ENCODE measurements around the gene CA10.

Gene CA10

GRCh38 chr17:51683291-51683690, 475.2 kb downstream of the CA10 start:
- Histone ChIP-seq H3K27ac (no peak overlapping the region), H2AFZ (no peak overlapping the region), H3K9me3 (ENCODE audit: control insufficient read depth, low read length) (no peaks in the 10 kb centered on the region), H3K27me3 (ENCODE audit: control insufficient read depth, insufficient read depth, low read length) (no peaks in the 10 kb centered on the region), H3K36me3 (ENCODE audit: control insufficient read depth, insufficient read depth, low read length) (no peaks in the 10 kb centered on the region), H3K9ac (no peak overlapping the region), H3K79me2 (no peaks in the 10 kb centered on the region), H3K4me2 (ENCODE audit: low read length) (no peak overlapping the region), H3K4me3 (ENCODE audit: low read depth, low read length) (no peak overlapping the region), H3K4me1 (no peaks in the 10 kb centered on the region)
- TF ChIP-seq CTCF (IDR thresholded peaks at IDR 0.05): no peak

GRCh38 chr17:51682115-51682514, 476.4 kb downstream of the CA10 start:
- no peak overlapping the region for H3K9ac ChIP-seq
- no peaks in the 10 kb centered on the region for H3K4me1 ChIP-seq
- no peak overlapping the region for H3K4me3 ChIP-seq (ENCODE audit: low read depth, low read length)
- H3K9me3 ChIP-seq (ENCODE audit: control insufficient read depth, low read length): no peaks in the 10 kb centered on the region
- no peaks in the 10 kb centered on the region for H3K27me3 ChIP-seq (ENCODE audit: control insufficient read depth, insufficient read depth, low read length)
- H3K36me3 ChIP-seq (ENCODE audit: control insufficient read depth, insufficient read depth, low read length): no peaks in the 10 kb centered on the region
- no peaks in the 10 kb centered on the region for H3K79me2 ChIP-seq
- H2AFZ ChIP-seq: no peak overlapping the region
- H3K4me2 ChIP-seq (ENCODE audit: low read length): no peak overlapping the region
- no peak overlapping the region for H3K27ac ChIP-seq
- TF ChIP-seq CTCF (IDR thresholded peaks at IDR 0.05): no peak

GRCh38 chr17:51677875-51678274, 480.6 kb downstream of the CA10 start:
- Histone ChIP-seq H2AFZ (no peak overlapping the region), H3K9me3 (ENCODE audit: control insufficient read depth, low read length) (no peaks in the 10 kb centered on the region), H3K4me2 (ENCODE audit: low read length) (no peak overlapping the region), H3K36me3 (ENCODE audit: control insufficient read depth, insufficient read depth, low read length) (no peaks in the 10 kb centered on the region), H3K9ac (no peak overlapping the region), H3K27me3 (ENCODE audit: control insufficient read depth, insufficient read depth, low read length) (no peaks in the 10 kb centered on the region), H3K4me1 (no peaks in the 10 kb centered on the region), H3K4me3 (ENCODE audit: low read depth, low read length) (no peak overlapping the region), H3K27ac (no peak overlapping the region), H3K79me2 (no peaks in the 10 kb centered on the region)
- TF ChIP-seq CTCF (IDR thresholded peaks at IDR 0.05): no peak

- Histone ChIP-seq H3K4me1 (no peaks in the 10 kb centered on the region), H3K4me2 (ENCODE audit: low read length) (no peak overlapping the region), H3K36me3 (ENCODE audit: control insufficient read depth, insufficient read depth, low read length) (no peaks in the 10 kb centered on the region), H3K4me3 (ENCODE audit: low read depth, low read length) (no peak overlapping the region), H3K27ac (no peak overlapping the region), H3K9me3 (ENCODE audit: control insufficient read depth, low read length) (no peaks in the 10 kb centered on the region), H3K9ac (no peak overlapping the region), H3K27me3 (ENCODE audit: control insufficient read depth, insufficient read depth, low read length) (no peaks in the 10 kb centered on the region), H2AFZ (no peak overlapping the region), H3K79me2 (no peaks in the 10 kb centered on the region)
- no peak for TF ChIP-seq CTCF (IDR thresholded peaks at IDR 0.05)
Measured at GRCh38 chr17:51676691-51677487, 481.6 kb downstream of the CA10 start.

All from parathyroid adenoma (tissue), 2 donors.